Activated T-cell treated with anti-CD3 and anti-CD28 coated beads, Interleukin-2, amount 50 U/mL, for 24 hours (primary cell): ENCODE data around the gene KCNAB1.

ENCODE experiments used
- DNase-seq: peaks from one replicate; pipeline ENCODE4 v3.0.0-alpha.2; 2020
- H3K27ac Mint-ChIP-seq: 2 replicates; pipeline ENCODE4 v1.8.0; 2020; ENCODE audit warnings: mild to moderate bottlenecking, mixed read lengths
- H3K27me3 Mint-ChIP-seq: 2 replicates; pipeline ENCODE4 v1.8.0; 2020; ENCODE audit warnings: mixed read lengths
- H3K36me3 Mint-ChIP-seq: 2 replicates; pipeline ENCODE4 v1.8.0; 2020; ENCODE audit warnings: low read depth, mixed read lengths
- H3K4me1 Mint-ChIP-seq: 2 replicates; pipeline ENCODE4 v1.8.0; 2020; ENCODE audit warnings: low read depth, mixed read lengths
- H3K4me3 Mint-ChIP-seq: 2 replicates; pipeline ENCODE4 v1.8.0; 2020; ENCODE audit warnings: mild to moderate bottlenecking, moderate library complexity, mixed read lengths
- H3K9me3 Mint-ChIP-seq: 2 replicates; pipeline ENCODE4 v1.8.0; 2020; ENCODE audit warnings: mixed read lengths

Gene KCNAB1

DNA sequence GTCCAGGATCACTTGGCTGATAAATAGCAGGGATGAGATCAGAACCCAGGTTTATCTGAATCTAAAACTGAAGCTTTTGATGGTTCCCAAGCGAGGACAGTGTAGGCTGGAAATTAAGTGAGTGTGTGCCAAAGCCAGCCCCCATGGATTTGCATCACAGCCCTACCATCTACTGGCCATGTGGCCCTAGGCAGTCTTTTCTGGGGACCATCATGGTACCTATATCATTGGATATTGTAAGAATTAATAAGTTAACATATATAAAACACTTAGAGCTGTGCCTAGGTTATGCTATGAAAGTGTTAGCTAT is 467.3 kb downstream of the KCNAB1 start:
- Mint-ChIP-seq H3K27me3 (no peaks in the 10 kb centered on the region), H3K9me3 (no peaks in the 10 kb centered on the region), H3K36me3 (no peaks in the 10 kb centered on the region), H3K27ac (no peak overlapping the region), H3K4me3 (no peak overlapping the region), H3K4me1 (peaks cover 4% of the 10 kb centered on the region)
- no peak for DNase-seq
